ENCODE measurements around the gene CFAP46.

- no peak for TF ChIP-seq CTCF (IDR thresholded peaks at IDR 0.05 in 8 of 11, conservative IDR thresholded peaks at IDR 0.05 in 3 of 11)
- no peak for TF ChIP-seq POLR2A (IDR thresholded peaks at IDR 0.05)
These were observed 41.0 kb downstream of the CFAP46 start for GRCh38 chr10:132901351-132901750.

Measured in spleen (tissue), 7 donors.